ENCODE data around the gene RNASE13.
"Not testable (repeated sequence)": the region's sequence is repeated elsewhere in the genome, so short reads cannot be mapped to it uniquely, and the experiment has no call there.

Gene RNASE13

GRCh38 chr14:21041676-21042433, 7.2 kb upstream of the RNASE13 start, which contains the start of gene RNASE7:
Gene RNASE7 (plus strand): TSS chr14:21042362. CDS start chr14:21042993, 631 bp downstream.
- Histone ChIP-seq H3K27me3 (ENCODE audit: control insufficient read depth, insufficient read depth, low read length) (no peaks in the 10 kb centered on the region), H3K9me3 (ENCODE audit: control insufficient read depth, insufficient read depth, low read length) (no peaks in the 10 kb centered on the region), H3K4me1 (ENCODE audit: control insufficient read depth, insufficient read depth, low read length) (peaks cover 2% of the 10 kb centered on the region; the same call in 1 of the 2 replicates), H3K4me3 (ENCODE audit: low read length) (no peak within 1 kb of the TSS), H3K36me3 (ENCODE audit: control insufficient read depth, insufficient read depth, low read length) (no peaks in the 10 kb centered on the region), H3K27ac (ENCODE audit: low read length) (no peak within 1 kb of the TSS)
- no CpG with 5 or more reads among the region's 11 CpGs for WGBS (ENCODE audit: insufficient coverage, insufficient read length)
- no peak for DNase-seq (ENCODE audit: low read depth, low spot score)

- not testable (repeated sequence) for H3K4me1 ChIP-seq (ENCODE audit: control insufficient read depth, insufficient read depth, low read length); H3K27ac ChIP-seq (ENCODE audit: low read length); H3K4me3 ChIP-seq (ENCODE audit: low read length); H3K9me3 ChIP-seq (ENCODE audit: control insufficient read depth, insufficient read depth, low read length); H3K36me3 ChIP-seq (ENCODE audit: control insufficient read depth, insufficient read depth, low read length); H3K27me3 ChIP-seq (ENCODE audit: control insufficient read depth, insufficient read depth, low read length); DNase-seq (ENCODE audit: low read depth, low spot score)
- WGBS (ENCODE audit: insufficient coverage, insufficient read length) = no CpG with 5 or more reads among the region's 3 CpGs
Observed at GRCh38 chr14:21040941-21041340, 6.3 kb upstream of the RNASE13 start.

GRCh38 chr14:21040370-21040925, 5.8 kb upstream of the RNASE13 start:
- no peaks in the 10 kb centered on the region for H3K36me3 ChIP-seq (ENCODE audit: control insufficient read depth, insufficient read depth, low read length)
- DNase-seq (ENCODE audit: low read depth, low spot score) = no peak
- no peaks in the 10 kb centered on the region for H3K27me3 ChIP-seq (ENCODE audit: control insufficient read depth, insufficient read depth, low read length)
- peaks cover 2% of the 10 kb centered on the region; the same call in 1 of the 2 replicates for H3K4me1 ChIP-seq (ENCODE audit: control insufficient read depth, insufficient read depth, low read length)
- H3K9me3 ChIP-seq (ENCODE audit: control insufficient read depth, insufficient read depth, low read length) = no peaks in the 10 kb centered on the region
- H3K27ac ChIP-seq (ENCODE audit: low read length) = no peak overlapping the region
- WGBS (ENCODE audit: insufficient coverage, insufficient read length) = no CpG with 5 or more reads among the region's 8 CpGs
- H3K4me3 ChIP-seq (ENCODE audit: low read length) = no peak overlapping the region

- H3K27ac ChIP-seq (ENCODE audit: low read length) = no peak overlapping the region
- no peaks in the 10 kb centered on the region for H3K36me3 ChIP-seq (ENCODE audit: control insufficient read depth, insufficient read depth, low read length)
- H3K27me3 ChIP-seq (ENCODE audit: control insufficient read depth, insufficient read depth, low read length) = no peaks in the 10 kb centered on the region
- H3K9me3 ChIP-seq (ENCODE audit: control insufficient read depth, insufficient read depth, low read length) = no peaks in the 10 kb centered on the region
- peaks cover 2% of the 10 kb centered on the region; the same call in 1 of the 2 replicates for H3K4me1 ChIP-seq (ENCODE audit: control insufficient read depth, insufficient read depth, low read length)
- WGBS (ENCODE audit: insufficient coverage, insufficient read length) = no CpG with 5 or more reads among the region's 8 CpGs
- DNase-seq (ENCODE audit: low read depth, low spot score) = peak; percentile 41
- no peak overlapping the region for H3K4me3 ChIP-seq (ENCODE audit: low read length)
Observed at GRCh38 chr14:21039585-21040369, 5.2 kb upstream of the RNASE13 start.

- Histone ChIP-seq H3K27ac (ENCODE audit: low read length) (no peak overlapping the region), H3K4me1 (ENCODE audit: control insufficient read depth, insufficient read depth, low read length) (peaks cover 2% of the 10 kb centered on the region; the same call in 1 of the 2 replicates), H3K27me3 (ENCODE audit: control insufficient read depth, insufficient read depth, low read length) (no peaks in the 10 kb centered on the region), H3K36me3 (ENCODE audit: control insufficient read depth, insufficient read depth, low read length) (no peaks in the 10 kb centered on the region), H3K4me3 (ENCODE audit: low read length) (no peak overlapping the region), H3K9me3 (ENCODE audit: control insufficient read depth, insufficient read depth, low read length) (no peaks in the 10 kb centered on the region)
- no CpG with 5 or more reads among the region's 10 CpGs for WGBS (ENCODE audit: insufficient coverage, insufficient read length)
- no peak for DNase-seq (ENCODE audit: low read depth, low spot score)
Observed at GRCh38 chr14:21038441-21039422, 4.1 kb upstream of the RNASE13 start.

- Histone ChIP-seq H3K9me3 (ENCODE audit: control insufficient read depth, insufficient read depth, low read length) (no peaks in the 10 kb centered on the region), H3K27me3 (ENCODE audit: control insufficient read depth, insufficient read depth, low read length) (no peaks in the 10 kb centered on the region), H3K27ac (ENCODE audit: low read length) (no peak overlapping the region), H3K36me3 (ENCODE audit: control insufficient read depth, insufficient read depth, low read length) (no peaks in the 10 kb centered on the region), H3K4me3 (ENCODE audit: low read length) (no peak overlapping the region), H3K4me1 (ENCODE audit: control insufficient read depth, insufficient read depth, low read length) (peaks cover 2% of the 10 kb centered on the region; the same call in 1 of the 2 replicates)
- no peak for DNase-seq (ENCODE audit: low read depth, low spot score)
- WGBS (ENCODE audit: insufficient coverage, insufficient read length) = no CpG with 5 or more reads among the region's 3 CpGs
Observed at GRCh38 chr14:21037156-21037555, 2.5 kb upstream of the RNASE13 start.

GRCh38 chr14:21036751-21037150, 2.1 kb upstream of the RNASE13 start:
- H3K36me3 ChIP-seq (ENCODE audit: control insufficient read depth, insufficient read depth, low read length) = no peaks in the 10 kb centered on the region
- peaks cover 2% of the 10 kb centered on the region; the same call in 1 of the 2 replicates for H3K4me1 ChIP-seq (ENCODE audit: control insufficient read depth, insufficient read depth, low read length)
- no peak overlapping the region for H3K27ac ChIP-seq (ENCODE audit: low read length)
- no peaks in the 10 kb centered on the region for H3K27me3 ChIP-seq (ENCODE audit: control insufficient read depth, insufficient read depth, low read length)
- no peak overlapping the region for H3K4me3 ChIP-seq (ENCODE audit: low read length)
- WGBS (ENCODE audit: insufficient coverage, insufficient read length) = 100% methylated on average over 2 of the region's 7 CpGs
- no peaks in the 10 kb centered on the region for H3K9me3 ChIP-seq (ENCODE audit: control insufficient read depth, insufficient read depth, low read length)
- no peak for DNase-seq (ENCODE audit: low read depth, low spot score)

- H3K4me1 ChIP-seq (ENCODE audit: control insufficient read depth, insufficient read depth, low read length) = no peaks in the 10 kb centered on the region
- no peak overlapping the region for H3K27ac ChIP-seq (ENCODE audit: low read length)
- H3K9me3 ChIP-seq (ENCODE audit: control insufficient read depth, insufficient read depth, low read length) = no peaks in the 10 kb centered on the region
- no peak for DNase-seq (ENCODE audit: low read depth, low spot score)
- no CpG with 5 or more reads among the region's 4 CpGs for WGBS (ENCODE audit: insufficient coverage, insufficient read length)
- no peaks in the 10 kb centered on the region for H3K27me3 ChIP-seq (ENCODE audit: control insufficient read depth, insufficient read depth, low read length)
- H3K4me3 ChIP-seq (ENCODE audit: low read length) = no peak overlapping the region
- no peaks in the 10 kb centered on the region for H3K36me3 ChIP-seq (ENCODE audit: control insufficient read depth, insufficient read depth, low read length)
Observed at GRCh38 chr14:21033133-21033698, 1.4 kb downstream of the RNASE13 start.

- no peaks in the 10 kb centered on the region for H3K27me3 ChIP-seq (ENCODE audit: control insufficient read depth, insufficient read depth, low read length)
- H3K4me3 ChIP-seq (ENCODE audit: low read length) = no peak overlapping the region
- DNase-seq (ENCODE audit: low read depth, low spot score) = no peak
- no peak overlapping the region for H3K27ac ChIP-seq (ENCODE audit: low read length)
- no peaks in the 10 kb centered on the region for H3K4me1 ChIP-seq (ENCODE audit: control insufficient read depth, insufficient read depth, low read length)
- H3K36me3 ChIP-seq (ENCODE audit: control insufficient read depth, insufficient read depth, low read length) = no peaks in the 10 kb centered on the region
- no CpG with 5 or more reads among the region's 5 CpGs for WGBS (ENCODE audit: insufficient coverage, insufficient read length)
- H3K9me3 ChIP-seq (ENCODE audit: control insufficient read depth, insufficient read depth, low read length) = no peaks in the 10 kb centered on the region
Observed at GRCh38 chr14:21032326-21033132, 2.1 kb downstream of the RNASE13 start.
